Mucosa of gallbladder (tissue), 1 donor: ENCODE data around the gene SYNPO. TPM values are rescaled to one million over a fixed set of nuclear protein-coding genes. Genes with fewer than 3 reads are reported as not detected.
A peak's percentile ranks its signal among the peaks of the same experiment; 100 is the strongest.

Source experiments
- DNase-seq: peaks from one replicate; pipeline ENCODE4 v3.0.0-alpha.2; 2020; ENCODE audit warnings: low spot score
- total RNA-seq: library from RNA; stranded (reverse); gene quantifications from one replicate; pipeline ENCODE4 v1.2.1, GENCODE V29; 2021
- donor health status: DM: no; HTN: no; CAD: no.

The SYNPO gene
- total RNA-seq, 1 donor from 2014 or later: 123 TPM

DNA sequence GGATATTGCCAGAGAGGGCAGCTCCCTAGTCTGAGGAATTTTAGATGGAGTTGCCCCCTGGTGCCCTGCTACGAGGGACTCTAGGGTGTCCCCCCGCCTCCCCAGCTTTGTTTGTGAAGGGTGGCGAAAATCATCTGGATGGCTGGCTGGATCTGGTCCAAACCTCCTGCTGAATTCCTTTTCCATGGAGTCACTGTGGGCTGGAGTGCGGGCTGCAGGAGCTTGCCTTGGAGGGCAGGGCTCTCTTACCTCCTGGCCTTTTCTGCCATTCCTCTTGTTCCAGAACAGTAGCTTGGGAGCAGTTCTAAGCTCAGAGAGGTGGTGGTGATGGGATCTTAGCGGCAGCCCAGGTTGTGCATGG, 2.1 kb downstream of the SYNPO start:
- peak; percentile 87 for DNase-seq

DNA sequence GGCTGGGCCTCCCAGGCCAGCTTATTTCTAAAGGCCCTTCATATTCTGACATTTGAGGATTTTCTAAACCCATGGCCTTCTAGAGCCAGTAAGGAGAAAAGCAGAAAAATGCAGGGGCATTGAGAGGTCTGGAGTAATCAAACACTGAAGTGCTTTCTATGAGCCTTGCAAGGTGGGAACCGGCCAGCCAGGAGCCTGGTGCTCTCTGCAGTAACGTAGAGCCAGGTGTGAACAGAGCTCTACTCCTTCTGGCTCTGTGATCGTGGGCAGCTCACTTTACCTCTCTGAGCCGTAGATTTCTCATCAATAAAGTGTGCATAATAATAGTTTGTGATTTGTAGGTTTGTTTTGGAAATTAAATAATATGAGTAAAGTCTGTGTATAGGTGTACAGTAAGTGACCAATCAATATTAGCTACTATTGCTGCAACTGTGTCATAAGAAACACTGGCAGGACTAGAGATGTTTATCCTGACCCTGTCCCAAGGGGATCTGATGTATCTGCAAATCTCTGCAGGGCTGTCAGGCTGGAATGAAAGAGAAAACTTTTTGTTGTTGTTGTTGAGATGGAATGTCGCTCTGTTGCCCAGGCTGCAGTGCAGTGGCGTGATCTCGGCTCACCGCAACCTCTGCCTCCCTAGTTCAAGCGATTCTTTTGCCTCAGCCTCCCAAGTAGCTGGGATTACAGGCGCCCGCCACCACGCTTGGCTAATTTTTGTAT, 2.7 kb downstream of the SYNPO start:
- DNase-seq: no peak

DNA sequence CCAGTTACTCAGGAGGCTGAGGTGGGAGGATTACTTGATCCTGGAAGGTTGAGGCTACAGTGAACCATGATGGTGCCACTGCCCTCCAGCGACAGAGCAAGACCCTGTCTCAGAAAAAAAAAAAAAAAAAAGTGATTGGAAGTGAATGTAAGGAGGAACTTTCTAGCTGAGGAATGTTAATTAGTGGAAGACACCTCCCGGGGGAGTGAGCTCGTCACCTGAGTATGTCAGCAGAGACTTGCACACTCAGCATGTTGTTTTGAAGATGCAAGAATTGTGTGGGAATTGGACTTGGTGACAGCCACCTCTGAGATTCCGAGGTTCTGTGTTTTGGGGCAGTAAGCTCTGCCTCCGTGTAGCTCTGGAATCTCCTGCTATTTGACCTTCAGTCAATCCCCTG, 3.6 kb downstream of the SYNPO start:
- no peak for DNase-seq

DNA sequence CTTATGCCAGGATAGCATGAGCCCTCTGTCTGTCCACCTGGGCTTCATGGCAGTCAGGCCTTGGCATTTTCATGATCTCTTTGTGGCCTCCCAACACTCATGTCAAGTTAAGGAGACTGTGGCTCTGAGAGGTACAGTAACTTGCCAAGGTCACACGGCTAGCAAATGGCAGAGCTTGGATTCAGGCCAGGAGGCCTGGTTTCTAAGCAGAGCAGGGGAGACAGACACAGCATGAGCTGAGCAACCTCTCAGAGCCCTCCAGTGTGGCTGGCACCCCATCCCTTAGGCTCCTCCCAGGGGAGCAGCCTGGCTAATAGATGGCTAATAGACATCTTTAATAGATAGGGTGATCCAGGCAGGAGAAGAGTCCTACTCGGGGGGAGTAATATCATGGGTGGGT, 4.1 kb downstream of the SYNPO start:
- no peak for DNase-seq

DNA sequence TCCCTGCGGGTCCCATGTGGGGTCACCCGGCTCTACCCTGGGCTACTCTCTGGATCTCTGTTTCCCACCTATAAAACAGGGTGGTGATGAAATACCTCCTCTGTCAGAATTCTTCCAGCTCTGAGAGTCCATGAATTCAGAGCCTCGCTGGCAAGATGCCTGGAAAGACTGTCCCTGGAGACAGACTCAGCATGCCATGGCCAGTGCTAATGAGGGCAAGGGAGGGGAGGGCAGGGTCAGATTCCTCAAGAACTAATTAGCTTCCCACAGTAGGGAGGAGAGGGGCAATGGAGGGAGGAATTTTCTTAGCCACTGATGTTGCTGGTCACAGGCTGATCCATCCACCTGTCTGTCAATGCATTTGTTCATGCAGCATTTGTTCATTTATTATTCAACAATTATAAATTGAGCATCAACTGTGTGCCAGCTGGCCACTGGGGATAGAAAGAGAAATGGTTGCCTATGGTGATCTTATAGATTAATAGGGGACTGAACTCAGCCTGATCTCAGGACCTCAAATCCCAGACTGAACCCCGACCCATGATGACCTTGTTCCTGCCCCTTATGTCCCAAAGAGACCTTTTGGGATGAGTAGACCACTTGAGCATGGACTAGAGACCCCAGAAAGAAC, 4.7 kb downstream of the SYNPO start:
- peak; percentile 66 for DNase-seq

DNA sequence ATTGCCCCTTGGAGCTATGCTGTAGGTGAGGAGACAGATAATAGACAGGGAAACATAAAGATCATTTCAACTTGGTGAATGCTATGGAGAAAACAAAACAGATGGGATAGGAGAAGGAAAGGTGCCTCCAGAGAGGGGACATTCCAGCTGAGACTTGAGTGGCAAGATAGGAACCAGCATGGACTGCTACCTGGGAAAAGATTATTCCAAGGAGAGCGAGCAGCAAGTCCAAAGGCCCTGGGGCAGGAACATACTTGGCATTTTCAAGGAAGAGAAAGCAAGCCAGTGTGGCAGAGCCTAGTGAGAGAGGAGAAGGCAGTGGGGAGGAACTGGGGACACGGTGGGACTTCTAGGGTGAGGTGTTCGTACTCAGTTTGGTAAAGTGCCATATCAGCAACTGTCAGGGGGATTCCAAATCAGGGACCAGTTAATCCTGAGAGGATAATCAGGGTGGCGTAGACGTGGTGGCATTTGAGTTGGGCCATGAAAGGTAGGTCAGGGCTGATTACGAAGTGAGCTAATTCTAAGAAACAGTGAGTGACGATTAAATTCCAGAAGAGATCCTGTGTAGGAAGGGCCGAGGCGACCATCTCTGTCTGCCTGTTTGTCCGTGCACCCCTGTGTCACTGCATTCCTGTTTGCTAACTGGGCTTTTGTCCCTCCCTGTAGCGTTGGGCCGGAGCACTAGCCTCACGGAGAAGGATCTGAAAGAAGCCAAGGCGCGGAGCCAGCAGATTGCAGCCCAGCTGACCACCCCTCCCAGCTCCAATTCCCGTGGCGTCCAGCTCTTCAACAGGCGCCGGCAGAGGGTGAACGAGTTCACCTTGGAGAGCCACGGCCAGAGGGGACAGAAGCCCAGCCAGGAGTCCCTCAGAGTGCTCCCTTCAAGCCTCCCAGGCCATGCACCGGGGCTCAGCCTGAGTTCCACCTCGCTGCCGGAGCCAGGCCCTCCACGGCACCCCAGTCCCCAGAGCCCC, 7.1 kb downstream of the SYNPO start:
- peak; percentile 46 for DNase-seq

DNA sequence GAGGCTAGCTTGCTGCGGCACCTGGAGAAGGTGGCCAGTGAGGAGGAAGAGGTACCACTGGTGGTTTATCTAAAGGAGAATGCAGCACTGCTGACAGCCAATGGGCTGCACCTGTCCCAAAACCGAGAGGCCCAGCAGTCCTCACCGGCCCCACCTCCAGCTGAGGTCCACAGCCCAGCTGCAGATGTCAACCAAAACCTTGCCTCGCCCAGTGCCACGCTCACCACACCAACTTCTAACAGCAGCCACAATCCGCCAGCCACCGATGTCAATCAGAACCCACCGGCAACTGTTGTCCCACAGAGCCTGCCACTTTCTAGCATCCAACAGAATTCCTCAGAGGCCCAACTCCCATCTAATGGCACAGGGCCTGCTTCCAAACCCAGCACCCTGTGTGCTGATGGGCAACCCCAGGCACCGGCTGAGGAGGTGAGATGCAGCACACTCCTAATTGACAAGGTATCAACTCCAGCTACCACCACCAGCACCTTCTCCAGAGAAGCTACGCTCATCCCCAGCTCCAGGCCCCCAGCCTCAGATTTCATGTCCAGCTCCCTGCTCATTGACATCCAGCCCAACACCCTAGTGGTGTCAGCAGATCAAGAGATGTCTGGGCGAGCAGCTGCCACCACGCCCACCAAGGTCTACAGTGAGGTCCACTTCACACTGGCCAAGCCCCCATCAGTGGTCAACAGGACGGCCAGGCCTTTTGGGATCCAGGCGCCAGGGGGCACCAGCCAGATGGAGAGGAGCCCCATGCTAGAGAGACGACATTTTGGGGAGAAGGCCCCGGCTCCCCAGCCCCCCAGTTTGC, 8.0 kb downstream of the SYNPO start:
- DNase-seq: no peak

DNA sequence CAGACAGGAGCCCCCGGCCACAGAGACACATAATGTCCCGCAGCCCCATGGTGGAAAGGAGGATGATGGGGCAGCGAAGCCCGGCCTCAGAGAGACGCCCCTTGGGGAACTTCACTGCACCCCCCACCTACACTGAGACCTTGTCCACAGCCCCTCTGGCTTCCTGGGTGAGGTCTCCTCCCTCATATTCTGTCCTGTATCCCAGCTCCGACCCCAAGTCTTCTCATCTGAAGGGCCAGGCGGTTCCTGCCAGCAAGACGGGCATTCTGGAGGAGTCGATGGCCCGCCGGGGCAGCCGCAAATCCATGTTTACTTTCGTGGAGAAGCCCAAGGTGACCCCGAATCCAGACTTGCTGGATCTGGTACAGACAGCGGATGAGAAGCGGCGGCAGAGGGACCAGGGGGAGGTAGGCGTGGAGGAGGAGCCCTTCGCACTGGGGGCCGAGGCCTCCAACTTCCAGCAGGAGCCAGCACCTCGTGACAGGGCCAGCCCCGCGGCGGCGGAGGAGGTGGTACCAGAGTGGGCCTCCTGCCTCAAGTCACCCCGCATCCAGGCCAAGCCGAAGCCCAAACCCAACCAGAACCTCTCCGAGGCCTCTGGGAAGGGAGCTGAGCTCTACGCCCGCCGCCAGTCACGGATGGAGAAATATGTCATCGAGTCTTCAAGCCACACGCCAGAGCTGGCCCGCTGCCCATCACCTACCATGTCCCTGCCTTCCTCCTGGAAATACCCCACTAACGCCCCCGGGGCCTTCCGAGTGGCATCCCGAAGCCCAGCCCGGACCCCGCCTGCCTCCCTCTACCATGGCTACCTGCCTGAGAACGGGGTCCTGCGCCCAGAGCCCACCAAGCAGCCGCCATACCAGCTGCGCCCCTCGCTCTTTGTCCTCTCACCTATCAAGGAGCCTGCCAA, 8.9 kb downstream of the SYNPO start:
- DNase-seq: no peak

DNA sequence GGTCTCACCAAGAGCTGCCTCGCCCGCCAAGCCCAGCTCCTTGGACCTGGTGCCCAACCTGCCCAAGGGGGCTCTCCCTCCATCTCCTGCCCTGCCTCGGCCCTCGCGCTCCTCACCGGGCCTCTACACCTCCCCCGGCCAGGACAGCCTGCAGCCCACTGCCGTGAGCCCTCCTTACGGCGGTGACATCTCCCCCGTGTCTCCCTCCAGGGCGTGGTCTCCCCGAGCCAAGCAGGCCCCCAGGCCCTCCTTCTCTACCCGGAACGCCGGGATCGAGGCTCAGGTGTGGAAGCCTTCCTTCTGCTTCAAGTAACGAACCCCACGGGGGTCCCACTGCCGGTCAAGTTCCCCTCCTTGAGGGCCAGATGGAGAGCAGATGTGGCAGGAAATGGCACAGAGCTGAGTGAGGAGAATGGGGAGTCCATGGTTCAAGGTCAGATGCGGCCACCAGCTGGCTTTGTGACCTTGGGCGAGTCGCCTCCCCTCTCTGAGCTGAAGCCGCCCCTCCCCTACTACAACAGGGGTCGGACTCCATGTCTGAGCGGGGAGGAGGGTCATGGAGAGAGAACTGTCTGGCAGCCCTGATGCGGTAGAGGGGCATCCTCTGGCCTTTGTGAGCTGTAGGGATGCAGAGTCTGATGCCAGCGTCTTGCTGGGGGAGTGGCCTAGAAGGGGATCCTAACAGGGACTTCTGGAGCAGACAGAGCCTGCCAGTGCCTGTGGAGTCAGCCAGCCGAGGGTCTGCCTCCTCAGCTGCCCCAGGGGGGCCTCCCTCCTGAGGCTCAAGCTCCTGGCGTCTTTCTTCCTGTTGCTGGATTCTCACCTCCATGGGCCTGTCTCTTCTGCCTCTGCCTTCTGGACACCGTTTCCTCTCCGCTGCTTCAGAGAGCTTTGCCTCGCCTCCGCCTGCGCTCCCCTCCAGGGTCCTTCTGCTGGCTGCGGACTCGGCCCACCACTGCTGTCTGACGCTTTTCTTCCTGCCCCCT, 9.9 kb downstream of the SYNPO start:
- DNase-seq: no peak

DNA sequence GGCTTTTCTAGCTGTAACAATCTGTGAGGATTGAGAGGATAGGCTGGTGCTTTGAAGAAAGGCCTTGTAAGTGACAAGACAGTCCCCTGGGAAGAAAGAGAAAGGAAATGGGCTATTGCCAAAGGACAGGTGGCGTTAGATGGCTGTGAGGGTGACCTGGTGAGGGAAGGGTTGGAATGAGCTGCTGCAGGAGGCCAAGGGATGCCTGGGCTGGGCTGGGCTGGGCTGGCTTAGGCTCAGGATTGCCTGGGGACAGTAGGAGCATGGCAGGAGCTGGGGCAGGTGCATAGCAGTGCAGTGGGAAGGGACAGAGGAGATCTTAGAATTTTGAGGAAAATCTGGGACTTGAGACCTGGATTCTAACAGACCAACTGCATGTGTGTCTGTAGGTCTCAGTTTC, 10.9 kb downstream of the SYNPO start:
- no peak for DNase-seq

DNA sequence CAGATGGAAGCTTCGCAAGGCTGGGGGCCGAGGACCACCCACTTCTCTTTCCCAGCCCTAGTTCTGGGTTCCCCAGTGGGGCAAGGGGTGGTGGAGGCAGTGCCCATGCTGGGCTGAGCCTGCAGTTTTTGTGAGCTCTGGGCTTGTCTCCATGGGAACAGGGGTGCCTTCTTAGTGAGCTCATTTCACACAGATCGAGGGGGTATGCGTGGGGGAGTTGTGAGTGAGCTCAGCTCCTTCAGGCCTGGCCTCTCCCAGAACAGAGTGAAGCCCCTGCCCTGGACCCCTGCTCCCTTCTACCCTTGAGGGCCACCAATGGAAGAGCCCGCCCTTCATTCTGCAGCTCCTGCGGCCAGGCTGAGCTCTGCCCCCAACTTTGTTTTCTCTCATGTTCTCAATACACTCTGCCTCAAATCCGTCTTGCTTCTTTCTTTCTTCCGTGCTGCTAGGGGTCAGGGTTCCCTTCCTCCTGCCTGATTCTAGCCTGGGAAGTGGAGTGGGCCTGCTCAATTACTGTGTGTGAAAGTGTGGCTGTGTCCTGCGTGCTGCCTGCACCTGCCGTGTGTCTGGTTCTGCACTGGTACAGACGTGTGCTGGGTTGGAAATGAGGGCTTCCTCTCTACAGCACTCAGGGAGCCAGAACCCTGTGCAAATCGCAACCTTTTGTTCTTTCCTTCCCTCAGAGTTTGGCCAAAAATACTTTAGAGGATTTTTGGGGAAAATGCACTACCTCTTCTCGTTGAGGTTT, 11.6 kb downstream of the SYNPO start:
- DNase-seq: no peak

DNA sequence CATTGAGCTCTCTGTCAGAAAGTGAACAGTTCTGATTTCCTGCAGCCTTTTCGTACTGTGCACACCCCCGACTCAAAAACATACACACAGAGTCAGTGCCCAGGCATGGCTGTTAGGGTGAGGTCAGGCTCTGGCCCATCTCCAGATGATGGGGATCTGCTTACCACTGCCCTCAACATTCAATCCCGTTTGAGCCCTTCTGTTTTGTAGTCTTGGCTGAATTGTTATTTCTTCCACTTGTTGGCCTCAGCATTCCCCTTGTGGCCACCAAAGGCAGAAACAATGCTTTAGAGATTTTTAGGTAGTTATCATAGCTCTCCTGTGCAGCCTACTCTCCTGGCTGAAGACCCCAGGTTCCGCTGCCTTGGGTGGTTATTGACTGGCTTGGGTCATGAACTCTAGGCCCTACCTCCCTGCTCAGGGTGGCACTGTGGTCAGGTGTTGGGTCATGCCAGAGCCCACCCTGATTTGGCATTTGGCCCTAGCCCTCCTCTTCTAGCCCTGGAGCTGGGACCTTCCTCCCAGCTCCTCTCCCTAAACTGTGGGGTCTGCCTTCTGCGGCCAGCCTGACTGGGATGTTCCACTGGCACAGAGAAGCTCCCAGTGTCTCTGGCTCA, 12.8 kb downstream of the SYNPO start:
- DNase-seq: no peak

DNA sequence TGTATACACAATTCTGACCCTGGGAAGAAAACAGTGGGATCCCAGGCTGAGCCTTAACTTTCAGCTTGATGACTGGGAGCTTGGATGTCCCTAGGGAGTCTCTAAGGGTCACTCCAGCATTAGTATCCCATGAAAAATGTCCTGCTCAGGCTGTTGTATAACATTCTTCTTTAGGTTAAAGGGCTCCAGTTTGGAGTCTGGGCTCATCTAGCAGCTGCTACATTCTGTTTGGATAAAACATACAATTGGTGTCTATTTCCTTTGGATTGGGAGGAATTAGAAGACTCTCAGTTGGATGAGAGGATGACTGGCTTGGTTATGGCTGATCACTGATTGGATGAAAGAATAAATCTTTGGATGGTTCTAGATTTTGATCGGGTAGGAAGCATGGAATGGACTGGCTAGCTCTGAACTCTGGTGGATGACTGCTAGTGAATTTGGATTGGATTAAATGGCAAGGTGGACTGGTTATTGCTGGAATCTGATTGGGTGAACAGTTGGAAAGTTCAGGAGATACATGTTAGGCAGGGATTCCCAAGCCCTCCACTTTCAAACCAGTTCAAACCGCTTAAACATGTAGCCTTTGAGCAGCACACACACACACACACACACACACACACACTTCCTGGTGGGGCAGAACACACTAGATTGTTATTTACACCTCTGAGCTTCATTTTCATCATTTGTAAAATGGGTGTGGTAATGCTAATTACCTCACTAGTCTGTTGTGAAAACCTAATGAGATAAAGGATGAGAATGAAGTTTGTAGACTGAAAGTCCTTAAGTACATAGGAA, 13.5 kb downstream of the SYNPO start:
- DNase-seq: no peak

DNA sequence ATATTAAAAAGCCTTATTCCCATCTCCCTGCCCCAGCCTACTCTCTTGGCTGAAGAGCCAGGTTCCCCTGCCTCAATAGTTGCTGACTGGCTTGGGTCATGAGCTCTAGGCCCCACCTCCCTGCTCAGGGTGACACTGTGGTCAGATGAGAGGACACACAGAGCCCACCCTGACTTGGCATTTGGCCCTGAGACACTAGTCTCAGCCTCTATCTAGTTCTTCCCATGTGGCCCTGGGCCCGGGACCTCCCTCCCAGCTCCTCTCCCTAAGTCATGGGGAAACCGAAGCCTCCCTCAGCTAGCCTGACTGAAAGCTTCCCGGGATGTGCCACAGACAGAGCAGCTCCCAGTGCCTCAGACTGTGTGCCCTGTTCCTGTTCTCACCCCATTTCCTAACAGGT, 14.8 kb downstream of the SYNPO start:
- DNase-seq: no peak

DNA sequence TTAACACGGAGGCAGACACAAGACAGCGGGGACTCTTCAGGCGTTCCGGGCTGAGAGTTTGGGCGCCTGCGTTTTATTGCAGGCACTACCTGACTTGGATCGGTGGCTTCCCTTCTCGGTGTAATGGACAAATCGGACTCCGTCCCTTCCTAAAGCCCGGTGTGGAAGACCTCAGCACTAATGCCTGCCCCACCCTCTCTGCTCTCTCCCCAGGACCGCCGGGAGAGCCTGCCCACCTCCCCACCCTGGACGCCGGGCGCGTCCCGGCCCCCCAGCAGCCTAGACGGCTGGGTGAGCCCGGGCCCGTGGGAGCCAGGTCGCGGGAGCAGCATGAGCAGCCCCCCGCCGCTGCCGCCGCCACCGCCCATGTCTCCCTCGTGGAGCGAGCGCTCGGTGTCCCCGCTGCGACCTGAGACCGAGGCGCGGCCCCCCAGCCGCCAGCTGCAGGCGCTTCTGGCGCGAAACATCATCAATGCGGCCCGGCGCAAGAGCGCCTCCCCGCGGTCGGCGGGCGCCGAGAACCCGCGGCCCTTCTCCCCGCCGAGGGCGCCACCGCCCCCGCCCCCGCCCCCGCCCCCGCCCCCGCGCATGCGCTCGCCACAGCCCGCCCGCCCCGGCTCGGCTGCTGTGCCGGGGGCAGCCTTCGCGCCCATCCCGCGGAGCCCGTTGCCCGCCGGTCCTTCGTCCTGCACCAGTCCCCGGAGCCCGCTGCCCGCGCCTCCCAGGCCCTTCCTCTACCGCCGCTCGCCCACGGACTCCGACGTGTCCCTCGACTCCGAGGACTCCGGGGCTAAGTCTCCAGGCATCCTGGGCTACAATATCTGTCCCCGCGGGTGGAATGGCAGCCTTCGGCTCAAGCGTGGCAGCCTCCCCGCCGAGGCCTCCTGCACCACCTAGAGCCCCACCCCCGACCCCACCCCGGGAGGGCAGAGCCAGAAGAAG, 16.0 kb downstream of the SYNPO start:
- DNase-seq: peak; percentile 77

DNA sequence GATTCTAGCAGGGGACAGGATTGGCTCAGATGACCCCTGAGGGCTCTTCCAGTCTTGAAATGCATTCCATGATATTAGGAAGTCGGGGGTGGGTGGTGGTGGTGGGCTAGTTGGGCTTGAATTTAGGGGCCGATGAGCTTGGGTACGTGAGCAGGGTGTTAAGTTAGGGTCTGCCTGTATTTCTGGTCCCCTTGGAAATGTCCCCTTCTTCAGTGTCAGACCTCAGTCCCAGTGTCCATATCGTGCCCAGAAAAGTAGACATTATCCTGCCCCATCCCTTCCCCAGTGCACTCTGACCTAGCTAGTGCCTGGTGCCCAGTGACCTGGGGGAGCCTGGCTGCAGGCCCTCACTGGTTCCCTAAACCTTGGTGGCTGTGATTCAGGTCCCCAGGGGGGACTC, 17.7 kb downstream of the SYNPO start:
- no peak for DNase-seq
